Effector memory CD4-positive, alpha-beta T cell (primary cell): ENCODE results near the gene STMN3.
"Not testable (repeated sequence)": the region's sequence is repeated elsewhere in the genome, so short reads cannot be mapped to it uniquely, and the experiment has no call there.

Experiments used
- DNase-seq, 3 donors: peaks; one replicate each; pipeline ENCODE4 v3.0.0-alpha.2; 2020
- H3K27ac ChIP-seq: 2 replicates; pipeline ENCODE4 v1.7.0; 2013; ENCODE audit warnings: mild to moderate bottlenecking, low read length, moderate library complexity; ENCODE audit not compliant: insufficient read depth, poor library complexity, severe bottlenecking
- H3K27me3 ChIP-seq: replicated peaks from 2 replicates; pipeline ENCODE4 v1.7.0; 2013; ENCODE audit warnings: mild to moderate bottlenecking, low read length; ENCODE audit not compliant: insufficient read depth, control insufficient read depth, poor library complexity, severe bottlenecking
- H3K36me3 ChIP-seq: 2 replicates; pipeline ENCODE4 v1.7.0; 2013; ENCODE audit warnings: mild to moderate bottlenecking, low read length, moderate library complexity; ENCODE audit not compliant: control insufficient read depth, insufficient read depth
- H3K4me1 ChIP-seq: 2 replicates; pipeline ENCODE4 v1.7.0; 2013; ENCODE audit warnings: low read length, mild to moderate bottlenecking; ENCODE audit not compliant: control insufficient read depth, insufficient read depth, poor library complexity, severe bottlenecking
- H3K4me3 ChIP-seq: 2 replicates; pipeline ENCODE4 v1.7.0; 2013; ENCODE audit warnings: low read length, low read depth, mild to moderate bottlenecking; ENCODE audit not compliant: insufficient read depth, poor library complexity, severe bottlenecking
- H3K9me3 ChIP-seq: 2 replicates; pipeline ENCODE4 v1.7.0; 2013; ENCODE audit warnings: mild to moderate bottlenecking, low read length, moderate library complexity; ENCODE audit not compliant: control insufficient read depth

The STMN3 gene

DNA sequence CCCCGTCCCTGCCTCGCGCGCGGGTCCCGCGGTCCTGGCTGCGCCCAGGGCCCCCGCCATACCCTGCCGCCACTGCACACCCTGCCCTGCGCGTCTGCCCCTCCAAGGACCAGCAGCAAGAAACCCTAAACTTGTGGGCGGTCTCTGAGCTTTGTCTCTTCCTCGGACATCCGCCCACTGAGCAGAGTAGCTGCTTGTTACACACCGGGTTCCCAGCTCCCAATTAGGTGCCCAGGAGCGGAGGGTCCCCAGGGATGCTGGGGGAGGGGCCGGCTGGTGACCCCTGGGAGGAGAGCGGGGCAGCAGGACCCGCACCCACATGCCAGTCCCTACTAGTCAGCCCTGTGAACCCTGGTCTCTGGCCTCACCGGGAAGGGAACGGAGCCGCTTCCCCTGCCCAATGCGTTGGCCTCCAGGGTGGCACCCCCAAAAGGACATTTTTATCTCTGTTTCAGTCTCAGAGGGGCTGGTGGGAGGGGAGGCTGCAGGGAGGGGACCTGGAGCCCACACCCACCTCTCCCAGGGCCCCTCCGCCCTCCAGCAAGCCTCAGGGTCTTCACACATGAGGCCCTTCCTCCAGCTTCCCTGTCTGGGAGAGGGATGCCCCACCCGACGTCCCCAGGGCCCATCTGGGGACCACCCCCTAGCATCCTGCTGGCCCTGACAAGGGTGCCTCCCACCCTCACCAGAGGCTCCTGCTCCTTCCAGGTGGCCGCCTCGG lies 10.5 kb downstream of the STMN3 start:
- Histone ChIP-seq H3K36me3 (peaks cover 6% of the 10 kb centered on the region), H3K27ac (peak overlapping the region; percentile 68), H3K4me3 (peak overlapping the region; percentile 39), H3K9me3 (no peaks in the 10 kb centered on the region), H3K4me1 (peaks cover 30% of the 10 kb centered on the region), H3K27me3 (no peaks in the 10 kb centered on the region)
- DNase-seq, result no peak

DNA sequence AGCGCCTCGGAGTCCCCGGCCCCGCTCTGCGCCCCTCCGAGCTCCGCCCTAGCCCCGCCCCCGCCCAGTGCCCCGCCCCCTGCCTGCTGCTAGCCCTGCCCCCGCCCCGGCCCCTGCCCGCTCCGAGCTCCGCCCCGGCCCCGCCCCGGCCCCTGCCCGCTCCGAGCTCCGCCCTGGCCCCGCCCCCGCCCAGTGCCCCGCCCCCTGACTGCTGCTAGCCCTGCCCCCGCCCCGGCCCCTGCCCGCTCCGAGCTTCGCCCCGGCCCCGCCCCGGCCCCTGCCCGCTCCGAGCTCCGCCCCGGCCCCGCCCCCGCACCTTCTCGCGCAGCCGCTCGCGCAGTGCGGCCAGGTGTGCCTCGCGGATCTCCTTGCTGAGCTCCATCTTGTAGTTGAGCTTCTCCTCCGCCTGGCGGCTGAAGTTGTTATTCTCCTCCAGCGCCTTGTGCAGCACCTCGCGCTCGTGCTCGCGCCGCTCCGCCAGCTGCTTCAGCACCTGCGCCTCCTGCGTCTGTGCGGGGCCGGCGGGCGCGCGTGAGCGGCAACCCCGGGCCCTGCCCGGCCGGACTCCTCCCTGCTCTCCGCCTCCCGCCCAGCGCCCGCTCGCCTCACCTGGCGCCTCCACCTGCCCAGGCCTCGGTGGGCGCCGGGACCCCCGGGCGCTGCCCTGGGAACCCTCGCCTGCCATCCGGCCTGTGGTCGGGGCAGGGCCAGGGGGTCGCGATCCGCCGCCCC lies 11.3 kb downstream of the STMN3 start:
- Histone ChIP-seq H3K9me3 (no peaks in the 10 kb centered on the region), H3K4me3 (peak overlapping the region; percentile 90), H3K36me3 (peaks cover 6% of the 10 kb centered on the region), H3K27ac (peak overlapping the region; percentile 84), H3K4me1 (peaks cover 37% of the 10 kb centered on the region), H3K27me3 (no peaks in the 10 kb centered on the region)
- peak; percentile 96 to 98 (median 96) for DNase-seq

DNA sequence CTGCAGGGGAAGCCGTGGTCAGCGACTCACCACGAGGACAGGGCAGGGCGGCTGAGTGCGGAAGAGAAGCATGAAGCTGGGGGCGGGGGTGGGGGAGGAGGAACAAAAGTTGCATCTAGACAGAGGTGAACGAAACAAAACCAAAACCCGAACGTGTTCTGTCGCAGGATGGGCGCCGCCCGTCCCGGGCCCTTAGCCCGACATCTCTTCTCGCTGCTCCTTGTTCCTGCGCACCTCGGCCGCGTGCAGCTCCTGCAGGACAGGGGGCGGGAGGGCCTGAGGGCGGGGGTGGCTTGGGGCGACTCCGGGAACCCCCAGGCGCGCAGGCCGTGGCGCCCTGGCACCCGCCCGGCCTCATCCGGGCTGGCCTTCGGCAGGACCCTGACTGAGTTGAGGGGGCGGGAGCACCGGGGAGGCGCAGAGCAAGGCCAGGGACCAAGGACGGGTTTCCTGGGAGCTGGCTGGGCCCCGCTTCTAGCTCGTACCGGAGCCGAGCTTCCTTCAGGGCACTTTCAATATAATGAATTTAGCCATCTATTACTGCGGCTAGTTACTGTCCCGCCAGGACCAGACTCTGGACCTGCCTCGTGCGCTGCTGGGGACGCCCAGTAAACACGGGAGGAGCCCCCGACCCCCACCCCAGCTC lies 12.0 kb downstream of the STMN3 start:
- peak; percentile 27 to 48 (median 36) for DNase-seq
- Histone ChIP-seq H3K36me3 (peaks cover 6% of the 10 kb centered on the region), H3K4me3 (peak overlapping the region; percentile 90), H3K27me3 (no peaks in the 10 kb centered on the region), H3K4me1 (peaks cover 43% of the 10 kb centered on the region), H3K9me3 (no peaks in the 10 kb centered on the region), H3K27ac (peak overlapping the region; percentile 84)

DNA sequence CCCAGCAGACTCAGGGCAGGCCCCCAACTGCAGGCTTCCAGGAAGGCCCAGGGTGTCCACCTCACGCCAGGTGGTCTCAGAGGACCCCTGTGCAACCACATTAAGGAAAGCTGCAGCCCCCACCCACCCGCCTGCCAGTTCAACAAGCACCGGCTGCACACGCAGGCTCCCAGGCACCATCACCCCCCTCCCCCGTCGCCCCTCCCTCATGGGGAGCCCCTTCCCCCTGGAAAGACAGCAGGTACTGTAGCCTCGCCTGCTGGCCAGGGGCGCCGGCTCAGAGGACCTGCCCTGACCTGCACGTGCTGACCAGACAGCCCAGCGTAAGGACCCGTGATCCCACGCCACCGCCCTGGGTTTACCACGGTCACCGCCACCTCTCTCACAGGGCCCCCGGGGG lies 12.5 kb downstream of the STMN3 start:
- H3K27me3 ChIP-seq, H3K27ac ChIP-seq, H3K36me3 ChIP-seq, H3K9me3 ChIP-seq, DNase-seq: not testable (repeated sequence)
- peak overlapping the region; percentile 64 for H3K4me3 ChIP-seq
- H3K4me1 ChIP-seq, result peaks cover 44% of the 10 kb centered on the region

DNA sequence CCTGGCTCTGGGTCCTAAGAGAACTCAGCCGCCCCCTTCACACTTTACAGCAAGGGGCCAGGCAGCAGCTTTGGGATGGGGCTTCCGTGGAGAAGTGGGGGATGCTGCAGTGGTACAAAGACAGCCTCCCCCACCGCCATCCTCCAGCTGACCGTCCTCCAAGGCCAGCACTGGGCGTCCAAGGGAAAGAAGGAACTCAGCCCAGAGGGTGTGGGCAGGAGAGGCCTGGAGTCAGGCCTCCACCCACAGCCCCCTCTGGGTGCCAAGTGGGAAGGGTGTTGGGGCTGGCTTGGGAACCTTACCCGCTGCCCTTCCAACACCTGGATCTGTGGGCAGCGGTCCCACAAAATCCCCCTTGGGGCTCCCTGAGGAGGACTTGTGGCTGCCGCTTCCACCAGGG lies 13.1 kb downstream of the STMN3 start:
- no peak for DNase-seq
- Histone ChIP-seq H3K4me1 (peaks cover 50% of the 10 kb centered on the region), H3K9me3 (no peaks in the 10 kb centered on the region), H3K27ac (peak overlapping the region; percentile 71), H3K36me3 (peaks cover 6% of the 10 kb centered on the region), H3K27me3 (no peaks in the 10 kb centered on the region), H3K4me3 (peak overlapping the region; percentile 64)

DNA sequence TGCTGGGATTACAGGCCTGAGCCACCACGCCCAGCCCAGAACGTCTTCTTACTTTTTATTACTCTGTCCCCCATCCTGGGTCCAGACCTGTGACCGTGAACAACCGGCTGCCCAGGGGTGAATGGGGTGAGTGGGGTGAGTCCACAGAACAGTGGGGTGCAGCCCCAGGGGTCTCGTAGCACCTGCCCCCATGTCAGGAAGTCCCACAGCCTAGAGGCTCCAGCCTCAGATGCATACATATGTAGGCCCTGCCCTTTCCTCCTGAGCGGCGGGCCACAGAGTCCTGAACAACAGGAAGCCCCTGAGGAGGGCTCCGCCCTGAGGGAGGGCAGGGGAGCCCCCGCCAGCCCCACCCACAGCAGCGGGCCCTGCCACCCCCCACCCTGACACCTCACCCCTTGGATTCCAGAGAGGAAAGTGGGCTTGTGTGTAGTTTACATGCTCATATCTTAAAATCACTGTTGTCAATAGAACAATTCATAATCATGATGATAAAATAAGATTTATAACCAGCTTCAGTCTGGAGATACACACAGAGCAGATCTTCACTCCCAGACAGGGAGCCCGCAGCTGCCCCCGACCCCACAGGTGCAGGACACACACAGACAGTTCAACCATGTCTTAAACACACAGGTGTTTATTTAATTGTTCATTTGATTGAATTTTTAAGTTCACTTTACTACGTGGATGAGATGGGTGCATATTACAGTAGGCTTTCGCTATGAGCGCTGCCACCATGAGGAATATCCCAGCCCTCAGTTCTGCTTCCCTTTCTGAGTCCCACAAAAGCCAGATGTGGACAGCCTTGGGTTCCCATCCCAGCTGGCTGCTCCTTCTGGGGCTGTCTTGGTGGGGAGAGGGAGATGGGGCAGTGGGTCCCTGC lies 13.9 kb downstream of the STMN3 start:
- no peaks in the 10 kb centered on the region for H3K9me3 ChIP-seq
- peak overlapping the region; percentile 71 for H3K27ac ChIP-seq
- H3K4me1 ChIP-seq, result peaks cover 58% of the 10 kb centered on the region
- no peaks in the 10 kb centered on the region for H3K27me3 ChIP-seq
- DNase-seq, result peak; percentile 40 to 65 (median 50)
- H3K4me3 ChIP-seq, result peak overlapping the region; percentile 64
- H3K36me3 ChIP-seq, result peaks cover 6% of the 10 kb centered on the region

DNA sequence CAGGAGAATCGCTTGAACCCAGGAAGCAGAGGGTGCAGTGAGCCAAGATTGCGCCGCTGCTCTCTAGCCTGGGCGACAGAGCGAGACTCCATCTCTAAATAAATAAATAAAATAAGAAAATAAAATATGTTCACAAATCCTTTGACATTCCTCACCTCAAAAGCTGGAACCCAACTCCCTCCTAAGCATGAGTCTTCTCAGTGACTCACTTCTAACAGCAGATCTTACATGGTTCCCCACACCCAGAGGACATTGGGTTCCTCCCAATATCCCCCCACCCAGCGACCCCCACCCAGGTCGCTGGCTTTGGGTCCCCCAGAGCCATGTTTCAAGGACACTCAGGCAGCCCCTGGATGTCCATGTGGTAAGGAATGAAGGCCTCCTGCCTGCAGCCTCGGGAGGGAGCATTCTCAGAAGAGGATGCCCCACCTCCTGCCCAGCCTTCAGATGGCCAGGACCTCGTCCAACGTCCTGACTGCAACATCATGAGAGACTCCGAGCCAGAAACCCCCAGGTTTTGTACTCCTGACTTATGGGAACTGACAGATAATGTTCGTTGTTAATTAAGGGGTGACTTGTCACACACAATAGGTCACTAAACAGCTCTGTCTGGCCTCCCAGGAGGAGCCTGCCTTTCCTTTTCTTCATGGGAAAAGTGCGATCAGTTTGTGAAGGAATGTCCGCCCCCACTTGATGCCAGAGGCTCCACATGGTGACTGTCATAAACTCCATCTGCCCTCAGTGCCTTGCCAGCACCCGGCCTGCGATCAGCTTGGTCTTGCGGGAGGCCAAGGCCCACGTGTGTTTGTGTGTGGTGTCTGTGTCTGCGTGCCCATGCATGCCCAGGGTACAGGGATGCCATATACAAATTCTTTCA lies 16.2 kb downstream of the STMN3 start:
- H3K36me3 ChIP-seq, result no peaks in the 10 kb centered on the region

DNA sequence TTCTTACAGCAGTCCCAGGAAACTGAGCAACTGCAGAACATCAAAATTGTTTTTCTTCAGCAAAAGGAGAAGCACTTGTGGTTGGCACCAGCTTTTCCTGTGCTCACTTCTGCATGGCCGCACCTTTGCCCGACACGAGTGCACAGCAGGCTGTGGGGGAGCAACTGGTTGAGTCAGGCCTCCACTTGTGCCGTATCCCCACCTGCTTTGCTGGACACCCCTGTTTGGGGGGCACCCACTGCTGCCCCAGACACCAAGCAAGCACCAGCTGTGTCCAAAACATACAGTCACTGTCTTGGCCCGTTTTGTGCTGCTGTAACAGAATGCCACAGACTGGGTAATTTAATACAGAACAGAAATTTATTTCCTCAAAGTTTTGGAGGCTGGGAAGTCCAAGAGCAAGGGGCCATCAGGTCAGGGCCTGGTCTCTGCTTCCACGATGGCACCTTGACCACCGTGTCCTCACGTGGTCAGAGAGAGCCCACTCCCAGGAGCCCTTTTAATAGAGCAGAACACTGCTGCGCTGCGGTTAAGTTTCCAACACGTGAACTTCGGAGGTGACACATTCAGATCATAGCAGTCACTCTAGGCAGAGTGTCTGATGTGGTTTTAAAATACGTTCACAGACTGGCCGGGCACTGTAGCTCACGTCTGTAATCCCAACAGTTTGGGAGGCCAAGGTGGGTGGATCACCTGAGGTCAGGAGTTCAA lies 17.6 kb downstream of the STMN3 start:
- peak overlapping the region; percentile 83 for H3K27ac ChIP-seq
- no peaks in the 10 kb centered on the region for H3K9me3 ChIP-seq
- peaks cover 69% of the 10 kb centered on the region for H3K4me1 ChIP-seq
- H3K4me3 ChIP-seq, result peak overlapping the region; percentile 11
- no peaks in the 10 kb centered on the region for H3K36me3 ChIP-seq
- DNase-seq, result peak; percentile 71 to 76 (median 72)
- no peaks in the 10 kb centered on the region for H3K27me3 ChIP-seq

More for the DNA sequence above, 16.2 kb downstream of the STMN3 start:
- no peaks in the 10 kb centered on the region for H3K27me3 ChIP-seq
- H3K27ac ChIP-seq, result peak overlapping the region; percentile 60
- DNase-seq, result no peak
- no peak overlapping the region for H3K4me3 ChIP-seq
- peaks cover 65% of the 10 kb centered on the region for H3K4me1 ChIP-seq
- no peaks in the 10 kb centered on the region for H3K9me3 ChIP-seq
